ENCODE data around the gene MAP4K3.

DNA sequence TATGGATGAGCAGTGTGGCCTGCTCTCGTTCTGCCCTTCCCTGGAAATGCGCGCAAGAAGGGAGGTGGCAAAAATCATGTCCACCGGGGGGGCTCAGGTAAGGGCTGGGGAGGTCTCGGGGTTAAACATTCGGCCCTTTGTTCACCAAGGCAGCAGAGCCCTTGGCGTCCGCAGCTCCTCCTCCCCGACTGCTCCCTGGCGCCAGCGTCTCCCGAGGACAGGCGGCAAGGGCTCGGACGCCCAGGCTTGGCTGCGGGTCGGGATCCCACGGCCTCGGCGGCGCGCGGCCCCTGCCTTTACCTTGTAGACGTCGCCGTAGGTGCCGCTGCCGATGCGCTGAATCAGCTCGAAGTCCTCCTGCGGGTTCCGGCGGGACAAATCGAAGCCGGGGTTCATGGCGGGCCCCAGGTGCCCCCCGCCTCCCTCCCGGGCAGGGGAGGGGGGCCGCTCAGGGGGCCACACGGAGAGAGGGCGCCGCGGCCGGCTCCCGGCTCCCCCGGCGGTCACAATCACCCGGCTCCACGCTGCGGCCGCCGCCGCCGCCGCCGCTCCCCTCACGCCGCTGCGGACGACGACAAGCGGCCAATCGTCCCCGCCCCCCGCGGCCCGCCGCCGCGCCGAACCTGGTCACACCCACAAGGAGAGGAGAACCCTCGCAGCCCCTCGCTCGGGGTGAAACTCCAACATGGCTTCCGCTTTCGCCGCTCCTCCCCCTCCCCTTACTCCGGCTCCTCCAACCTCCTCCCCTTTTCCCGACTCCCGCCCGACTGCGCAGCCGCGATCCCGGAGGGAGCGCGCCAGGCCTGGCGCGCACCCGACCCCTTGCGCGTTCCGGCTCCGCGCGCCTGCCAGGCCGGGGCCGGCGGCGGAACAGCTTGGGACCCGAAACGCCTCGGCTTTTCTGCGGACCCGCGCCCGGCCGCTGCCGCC lies at the start of gene MAP4K3:
- TF ChIP-seq EZH2 (IDR thresholded peaks at IDR 0.05) (no peak), POLR2AphosphoS5 (IDR thresholded peaks at IDR 0.05; ENCODE audit: borderline replicate concordance, low read depth, low read length) (peak; percentile 78)

Measured in SK-N-MC (cell line).